Right ventricle myocardium inferior (tissue), 1 donor: ENCODE results near the gene ZBTB16. TPM values are rescaled to one million over a fixed set of nuclear protein-coding genes. Genes with fewer than 3 reads are reported as not detected.

Experiments
- ATAC-seq: fragments of 200-7000 bp; cut with Tn5 transposase; one replicate; pipeline ENCODE4 v1.9.1; 2020; ENCODE audit warnings: mild to moderate bottlenecking, moderate library complexity
- DNase-seq: peaks from one replicate; pipeline ENCODE4 v3.0.0; 2021; ENCODE audit errors: missing footprints
- intact Hi-C: fragments of 100-400 bp; cut with DNase I; formaldehyde crosslinking; loops from one replicate; pipeline ENCODE4 v1.11.0; 2022
- total RNA-seq: library from RNA; stranded (reverse); fragmentation: NEBNext Ultra II Directional; extraction: Animal tissue kit (Norgen Biotek cat#: 25700); gene quantifications from one replicate; pipeline ENCODE4 v1.2.1, GENCODE V29; 2021
- donor health status: DM: no; HTN: yes; CAD: no; lungs with severe emphysema.

Gene ZBTB16
- total RNA-seq, 1 donor from 2014 or later, result 78.1 TPM

GRCh38 chr11:114166362-114166761, 106.9 kb downstream of the ZBTB16 start:
- no peak for ATAC-seq
- intact Hi-C loops, result no loop called here

GRCh38 chr11:114166897-114167323, 107.4 kb downstream of the ZBTB16 start:
- intact Hi-C loops, result no loop called here
- ATAC-seq (peak; percentile 8), DNase-seq (no peak)

More at GRCh38 chr11:114166362-114166761, 106.9 kb downstream of the ZBTB16 start:
- no peak for DNase-seq

GRCh38 chr11:114167355-114167754, 107.8 kb downstream of the ZBTB16 start:
- DNase-seq, result no peak
- intact Hi-C loops, result no loop called here
- no peak for ATAC-seq

GRCh38 chr11:114167771-114168448, 108.4 kb downstream of the ZBTB16 start:
- intact Hi-C loops, result no loop called here
- ATAC-seq (no peak), DNase-seq (no peak)

GRCh38 chr11:114168691-114169090, 109.2 kb downstream of the ZBTB16 start:
- ATAC-seq, result no peak
- intact Hi-C loops, result no loop called here
- DNase-seq, result peak; percentile 42

GRCh38 chr11:114169321-114169749, 109.8 kb downstream of the ZBTB16 start:
- ATAC-seq (no peak), DNase-seq (peak; percentile 60)

GRCh38 chr11:114169821-114170220, 110.3 kb downstream of the ZBTB16 start:
- DNase-seq (no peak), ATAC-seq (no peak)
- intact Hi-C loops, result no loop called here

More at GRCh38 chr11:114169321-114169749, 109.8 kb downstream of the ZBTB16 start:
- intact Hi-C loops, result no loop called here

- ATAC-seq, result no peak
- intact Hi-C loops, result no loop called here
- no peak for DNase-seq
Observed at GRCh38 chr11:114170226-114170625, 110.7 kb downstream of the ZBTB16 start.

GRCh38 chr11:114171257-114172054, 111.9 kb downstream of the ZBTB16 start:
- DNase-seq (peak; percentile 93), ATAC-seq (peak; percentile 74)
- intact Hi-C loops, result loop anchor here (1.0 kb wide), 1 partner anchor 9 kb away; no protein-coding TSS in a partner anchor

GRCh38 chr11:114172055-114172861, 112.7 kb downstream of the ZBTB16 start:
- DNase-seq (no peak), ATAC-seq (no peak)
- intact Hi-C loops, result no loop called here

GRCh38 chr11:114172871-114173444, 113.4 kb downstream of the ZBTB16 start:
- no peak for DNase-seq
- ATAC-seq, result peak; percentile 42
- intact Hi-C loops, result no loop called here

- intact Hi-C loops, result no loop called here
- ATAC-seq (no peak), DNase-seq (no peak)
Observed at GRCh38 chr11:114173843-114174242, 114.3 kb downstream of the ZBTB16 start.

GRCh38 chr11:114174712-114175495, 115.4 kb downstream of the ZBTB16 start:
- no peak for ATAC-seq
- intact Hi-C loops, result no loop called here
- DNase-seq, result peak; percentile 11

GRCh38 chr11:114175706-114176105, 116.2 kb downstream of the ZBTB16 start:
- ATAC-seq, result no peak
- intact Hi-C loops, result no loop called here
- peak; percentile 35 for DNase-seq

GRCh38 chr11:114176321-114176720, 116.8 kb downstream of the ZBTB16 start:
- no peak for DNase-seq
- intact Hi-C loops, result no loop called here
- ATAC-seq, result no peak

GRCh38 chr11:114178656-114179055, 119.1 kb downstream of the ZBTB16 start:
- DNase-seq (no peak), ATAC-seq (peak; percentile 6)
- intact Hi-C loops, result loop anchor here (1.0 kb wide), 2 partner anchors 16 to 119 kb away; partner anchors contain the start of gene ZBTB16

- intact Hi-C loops, result loop anchor here (1.0 kb wide), 2 partner anchors 17 to 120 kb away; partner anchors contain the start of gene ZBTB16
- DNase-seq (peak; percentile 89), ATAC-seq (peak; percentile 93)
Observed at GRCh38 chr11:114179234-114179941, 119.9 kb downstream of the ZBTB16 start.
